NB4 (cell line): Measurements from ENCODE around the gene HPCAL4.

ENCODE experiments used
- TF ChIP-seq, protein P1 (sequence below): IDR thresholded peaks from one replicate; pipeline ENCODE4 v1.5.1; 2012; ENCODE audit warnings: low read depth, low read length
- TF ChIP-seq, protein P2 (sequence below): IDR thresholded peaks from 2 replicates; pipeline ENCODE4 v1.6.1; 2011; ENCODE audit warnings: low read depth, low read length

DNA sequence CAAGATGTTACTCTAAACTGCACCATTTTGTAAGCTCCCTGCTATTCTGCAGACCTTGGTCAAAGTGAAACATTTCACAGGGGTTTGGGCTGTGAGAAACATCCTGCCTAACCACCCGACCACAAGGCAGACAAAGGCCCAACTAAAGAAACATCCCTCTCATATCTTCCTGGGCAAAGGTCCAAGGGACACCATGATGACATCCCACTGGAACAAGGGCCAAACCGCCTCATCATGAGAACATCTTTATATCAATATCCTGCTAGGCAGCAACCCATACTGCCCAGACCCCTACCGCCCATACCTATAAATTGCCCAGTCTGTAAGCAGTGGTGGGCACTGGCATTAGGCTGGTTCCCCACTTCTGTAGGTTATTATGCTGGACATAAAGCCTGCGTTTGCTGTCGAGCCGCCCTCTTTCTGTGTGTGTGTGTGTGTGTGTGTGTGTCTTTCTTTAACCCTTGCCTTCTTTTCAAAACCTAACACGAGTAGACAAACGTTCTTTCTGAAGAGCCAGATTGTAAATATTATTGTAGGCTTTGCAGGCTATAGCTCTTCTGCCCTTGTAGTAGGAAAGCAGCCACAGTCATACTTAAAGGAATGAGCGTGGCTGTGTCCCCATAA, 46.4 kb upstream of the HPCAL4 start:
- TF ChIP-seq, protein P1, sequence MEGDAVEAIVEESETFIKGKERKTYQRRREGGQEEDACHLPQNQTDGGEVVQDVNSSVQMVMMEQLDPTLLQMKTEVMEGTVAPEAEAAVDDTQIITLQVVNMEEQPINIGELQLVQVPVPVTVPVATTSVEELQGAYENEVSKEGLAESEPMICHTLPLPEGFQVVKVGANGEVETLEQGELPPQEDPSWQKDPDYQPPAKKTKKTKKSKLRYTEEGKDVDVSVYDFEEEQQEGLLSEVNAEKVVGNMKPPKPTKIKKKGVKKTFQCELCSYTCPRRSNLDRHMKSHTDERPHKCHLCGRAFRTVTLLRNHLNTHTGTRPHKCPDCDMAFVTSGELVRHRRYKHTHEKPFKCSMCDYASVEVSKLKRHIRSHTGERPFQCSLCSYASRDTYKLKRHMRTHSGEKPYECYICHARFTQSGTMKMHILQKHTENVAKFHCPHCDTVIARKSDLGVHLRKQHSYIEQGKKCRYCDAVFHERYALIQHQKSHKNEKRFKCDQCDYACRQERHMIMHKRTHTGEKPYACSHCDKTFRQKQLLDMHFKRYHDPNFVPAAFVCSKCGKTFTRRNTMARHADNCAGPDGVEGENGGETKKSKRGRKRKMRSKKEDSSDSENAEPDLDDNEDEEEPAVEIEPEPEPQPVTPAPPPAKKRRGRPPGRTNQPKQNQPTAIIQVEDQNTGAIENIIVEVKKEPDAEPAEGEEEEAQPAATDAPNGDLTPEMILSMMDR = no peak
- TF ChIP-seq, protein P2, sequence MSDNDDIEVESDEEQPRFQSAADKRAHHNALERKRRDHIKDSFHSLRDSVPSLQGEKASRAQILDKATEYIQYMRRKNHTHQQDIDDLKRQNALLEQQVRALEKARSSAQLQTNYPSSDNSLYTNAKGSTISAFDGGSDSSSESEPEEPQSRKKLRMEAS = no peak
